Skeletal muscle tissue (tissue), 4 donors: ENCODE measurements around the gene COL8A2. TPM values are rescaled to one million over a fixed set of nuclear protein-coding genes. Genes with fewer than 3 reads are reported as not detected.
A peak's percentile ranks its signal among the peaks of the same experiment; 100 is the strongest.

Experiments
- H3K27ac ChIP-seq: one replicate; pipeline ENCODE4 v1.7.0; 2013; ENCODE audit warnings: mild to moderate bottlenecking, low read depth, low read length, inconsistent platforms
- H3K27me3 ChIP-seq, 3 donors: one replicate each; pipeline ENCODE4 v1.7.0; 2013; ENCODE audit warnings: low read length in 3 of 3; ENCODE audit not compliant: control insufficient read depth in 3 of 3, insufficient read depth in 3 of 3
- H3K36me3 ChIP-seq, 3 donors: one replicate each; pipeline ENCODE4 v1.7.0; 2013; ENCODE audit warnings: low read length in 3 of 3; ENCODE audit not compliant: control insufficient read depth in 3 of 3, insufficient read depth in 3 of 3
- H3K4me1 ChIP-seq, 3 donors: one replicate each; pipeline ENCODE4 v1.7.0; 2013; ENCODE audit warnings: low read length in 3 of 3, mild to moderate bottlenecking in 3 of 3; ENCODE audit not compliant: control insufficient read depth in 3 of 3, insufficient read depth in 3 of 3
- H3K4me3 ChIP-seq, 3 donors: one replicate each; pipeline ENCODE4 v1.7.0; 2013; ENCODE audit warnings: low read length in 3 of 3
- H3K9ac ChIP-seq, 3 donors: one replicate each; pipeline ENCODE4 v1.7.0; 2013; ENCODE audit warnings: low read length in 3 of 3, mild to moderate bottlenecking in 3 of 3, moderate library complexity in 2 of 3, low read depth in 1 of 3
- H3K9me3 ChIP-seq, 3 donors: one replicate each; pipeline ENCODE4 v1.7.0; 2013; ENCODE audit warnings: low read length in 3 of 3; ENCODE audit not compliant: control insufficient read depth in 3 of 3
- total RNA-seq: library from RNA; depleted of rRNA; stranded (reverse); fragments of >200 nt; gene quantifications from one replicate; pipeline ENCODE4 v1.2.3, GENCODE V29; 2014
- donor health status: Osteomylitis.

The COL8A2 gene
- total RNA-seq: 11.0 TPM

GRCh38 chr1:36125129-36125991 lies at the start of gene COL8A2:
Gene COL8A2, minus strand, starts transcription at chr1:36125222. Its CDS starts 24,980 bp downstream, at chr1:36100242.
- Histone ChIP-seq H3K9ac (peak within 1 kb of the TSS in 2 of 3 donors; percentile 33 to 50), H3K4me1 (peaks cover 2 to 5% (median 3%) of the 10 kb centered on the region in 3 donors), H3K27ac (no peak within 1 kb of the TSS), H3K36me3 (no peaks in the 10 kb centered on the region), H3K9me3 (no peaks in the 10 kb centered on the region), H3K27me3 (peaks cover 19% of the 10 kb centered on the region in 3 donors), H3K4me3 (peak within 1 kb of the TSS in 2 of 3 donors; percentile 22 to 43)

GRCh38 chr1:36174713-36175112 lies 49.7 kb upstream of the COL8A2 start:
- Histone ChIP-seq H3K9me3 (no peaks in the 10 kb centered on the region), H3K27me3 (no peaks in the 10 kb centered on the region), H3K36me3 (peaks cover 56 to 71% (median 64%) of the 10 kb centered on the region in 3 donors), H3K4me3 (peak overlapping the region; percentile 48 to 71 (median 63)), H3K9ac (peak overlapping the region; percentile 69 to 96 (median 94)), H3K4me1 (peaks cover 64 to 73% (median 73%) of the 10 kb centered on the region in 3 donors), H3K27ac (peak overlapping the region; percentile 97)

GRCh38 chr1:36172983-36173382 lies 48.0 kb upstream of the COL8A2 start:
- H3K4me3 ChIP-seq: no peak overlapping the region
- H3K27ac ChIP-seq: peak overlapping the region; percentile 97
- no peaks in the 10 kb centered on the region for H3K9me3 ChIP-seq
- peaks cover 43 to 57% (median 52%) of the 10 kb centered on the region in 3 donors for H3K36me3 ChIP-seq
- peak overlapping the region in 2 of 3 donors; percentile 44 to 58 for H3K9ac ChIP-seq
- peaks cover 75 to 87% (median 83%) of the 10 kb centered on the region in 3 donors for H3K4me1 ChIP-seq
- no peaks in the 10 kb centered on the region for H3K27me3 ChIP-seq

- no peaks in the 10 kb centered on the region for H3K27me3 ChIP-seq
- peaks cover 40 to 56% (median 45%) of the 10 kb centered on the region in 3 donors for H3K36me3 ChIP-seq
- H3K9me3 ChIP-seq: no peaks in the 10 kb centered on the region
- H3K9ac ChIP-seq: peak overlapping the region in 2 of 3 donors; percentile 44 to 58
- H3K4me3 ChIP-seq: no peak overlapping the region
- H3K4me1 ChIP-seq: peaks cover 80 to 89% (median 88%) of the 10 kb centered on the region in 3 donors
- H3K27ac ChIP-seq: peak overlapping the region; percentile 97
Measured at GRCh38 chr1:36172017-36172747, 47.2 kb upstream of the COL8A2 start.

- Histone ChIP-seq H3K27me3 (no peaks in the 10 kb centered on the region), H3K4me1 (peaks cover 80 to 88% (median 87%) of the 10 kb centered on the region in 3 donors), H3K9me3 (no peaks in the 10 kb centered on the region), H3K36me3 (peaks cover 34 to 46% (median 40%) of the 10 kb centered on the region in 3 donors), H3K4me3 (peak overlapping the region in 2 of 3 donors; percentile 27 to 42), H3K9ac (peak overlapping the region; percentile 55 to 78 (median 77)), H3K27ac (peak overlapping the region; percentile 86)
Measured at GRCh38 chr1:36170643-36171412, 45.8 kb upstream of the COL8A2 start.

- peaks cover 22 to 27% (median 22%) of the 10 kb centered on the region in 3 donors for H3K36me3 ChIP-seq
- peak overlapping the region in 1 of 3 donors; percentile 45 for H3K9ac ChIP-seq
- peak overlapping the region; percentile 73 for H3K27ac ChIP-seq
- peaks cover 66 to 68% (median 67%) of the 10 kb centered on the region in 3 donors for H3K4me1 ChIP-seq
- H3K4me3 ChIP-seq: no peak overlapping the region
- H3K9me3 ChIP-seq: no peaks in the 10 kb centered on the region
- H3K27me3 ChIP-seq: no peaks in the 10 kb centered on the region
Measured at GRCh38 chr1:36168514-36168913, 43.5 kb upstream of the COL8A2 start.

- Histone ChIP-seq H3K4me3 (peak overlapping the region in 2 of 3 donors; percentile 17 to 30), H3K36me3 (peaks cover 9 to 14% (median 9%) of the 10 kb centered on the region in 3 donors), H3K9ac (peak overlapping the region; percentile 34 to 60 (median 54)), H3K4me1 (peaks cover 62 to 71% (median 66%) of the 10 kb centered on the region in 3 donors), H3K27ac (peak overlapping the region; percentile 73), H3K27me3 (no peaks in the 10 kb centered on the region), H3K9me3 (no peaks in the 10 kb centered on the region)
Measured at GRCh38 chr1:36166938-36167905, 42.2 kb upstream of the COL8A2 start.

GRCh38 chr1:36166136-36166535 lies 41.1 kb upstream of the COL8A2 start:
- no peaks in the 10 kb centered on the region for H3K27me3 ChIP-seq
- H3K4me1 ChIP-seq: peaks cover 65 to 78% (median 70%) of the 10 kb centered on the region in 3 donors
- H3K36me3 ChIP-seq: peaks cover 1 to 6% (median 1%) of the 10 kb centered on the region in 3 donors
- no peak overlapping the region for H3K4me3 ChIP-seq
- peak overlapping the region; percentile 73 for H3K27ac ChIP-seq
- peak overlapping the region in 2 of 3 donors; percentile 40 to 59 for H3K9ac ChIP-seq
- H3K9me3 ChIP-seq: no peaks in the 10 kb centered on the region
